IPS DF 6.9 (cell line): Measurements from ENCODE around the gene MAP2K2.

ENCODE experiments used
- DNase-seq: peaks from one replicate; pipeline ENCODE4 v3.0.0-alpha.2; 2013; ENCODE audit warnings: low read depth, low spot score
- H3K27ac ChIP-seq: one replicate; pipeline ENCODE4 v1.5.1; 2013; ENCODE audit warnings: low read length, control low read depth
- H3K27me3 ChIP-seq: 2 replicates; pipeline ENCODE4 v1.6.1; 2013; ENCODE audit warnings: mild to moderate bottlenecking, low read length; ENCODE audit not compliant: control insufficient read depth, insufficient read depth
- H3K36me3 ChIP-seq: 2 replicates; pipeline ENCODE4 v1.6.1; 2013; ENCODE audit warnings: low read length; ENCODE audit not compliant: control insufficient read depth, insufficient read depth
- H3K4me1 ChIP-seq: 2 replicates; pipeline ENCODE4 v1.6.1; 2013; ENCODE audit warnings: low read length; ENCODE audit not compliant: control insufficient read depth, insufficient read depth
- H3K4me3 ChIP-seq: 2 replicates; pipeline ENCODE4 v1.5.1; 2013; ENCODE audit warnings: mild to moderate bottlenecking, low read length
- H3K9me3 ChIP-seq: 2 replicates; pipeline ENCODE4 v1.6.1; 2013; ENCODE audit warnings: low read length, inconsistent platforms; ENCODE audit not compliant: control insufficient read depth, insufficient read depth
- WGBS: extraction: QIAGEN DNeasy Blood & Tissue Kit; methylation state at CpG from one replicate; pipeline ENCODE4 v1.1.7; 2013; ENCODE audit warnings: mixed read lengths, missing lambda C conversion rate; ENCODE audit not compliant: insufficient read length, insufficient coverage; 5-methylcytosine and 5-hydroxymethylcytosine counted together

Gene MAP2K2

GRCh38 chr19:4052993-4053422, 70.9 kb downstream of the MAP2K2 start:
- no peak for DNase-seq
- no CpG with 5 or more reads among the region's 13 CpGs for whole genome bisulfite sequencing
- Histone ChIP-seq H3K4me1 (no peaks in the 10 kb centered on the region; the same call in 1 of the 2 replicates), H3K36me3 (peaks cover 28% of the 10 kb centered on the region), H3K9me3 (no peaks in the 10 kb centered on the region), H3K27ac (no peak overlapping the region), H3K27me3 (no peaks in the 10 kb centered on the region), H3K4me3 (no peak overlapping the region)

- Histone ChIP-seq H3K4me3 (no peak overlapping the region), H3K36me3 (peaks cover 32% of the 10 kb centered on the region), H3K4me1 (no peaks in the 10 kb centered on the region; the same call in 1 of the 2 replicates), H3K27ac (no peak overlapping the region), H3K27me3 (no peaks in the 10 kb centered on the region), H3K9me3 (no peaks in the 10 kb centered on the region)
- no peak for DNase-seq
- WGBS = no CpG with 5 or more reads among the region's 27 CpGs
Measured at GRCh38 chr19:4052114-4052992, 71.6 kb downstream of the MAP2K2 start.

GRCh38 chr19:4051175-4052101, 72.5 kb downstream of the MAP2K2 start:
- no CpG with 5 or more reads among the region's 15 CpGs for WGBS
- DNase-seq = no peak
- H3K4me3 ChIP-seq = no peak overlapping the region

GRCh38 chr19:4049432-4049831, 74.5 kb downstream of the MAP2K2 start:
- no peaks in the 10 kb centered on the region; the same call in 1 of the 2 replicates for H3K4me1 ChIP-seq
- H3K27ac ChIP-seq = no peak overlapping the region
- H3K36me3 ChIP-seq = peaks cover 23% of the 10 kb centered on the region
- H3K4me3 ChIP-seq = no peak overlapping the region
- no peaks in the 10 kb centered on the region for H3K27me3 ChIP-seq
- WGBS = no CpG with 5 or more reads among the region's 15 CpGs
- H3K9me3 ChIP-seq = no peaks in the 10 kb centered on the region
- DNase-seq = no peak

More at GRCh38 chr19:4051175-4052101, 72.5 kb downstream of the MAP2K2 start:
- Histone ChIP-seq H3K9me3 (no peaks in the 10 kb centered on the region), H3K4me1 (no peaks in the 10 kb centered on the region; the same call in 1 of the 2 replicates), H3K36me3 (peaks cover 32% of the 10 kb centered on the region), H3K27ac (no peak overlapping the region), H3K27me3 (no peaks in the 10 kb centered on the region)

- Histone ChIP-seq H3K27ac (no peak overlapping the region), H3K9me3 (no peaks in the 10 kb centered on the region), H3K4me1 (no peaks in the 10 kb centered on the region; the same call in 1 of the 2 replicates), H3K27me3 (no peaks in the 10 kb centered on the region), H3K4me3 (no peak overlapping the region), H3K36me3 (peaks cover 10% of the 10 kb centered on the region; the same call in 1 of the 2 replicates)
- WGBS = no CpG with 5 or more reads among the region's 33 CpGs
- DNase-seq = no peak
Measured at GRCh38 chr19:4046946-4047683, 76.8 kb downstream of the MAP2K2 start.

GRCh38 chr19:4046362-4046691, 77.6 kb downstream of the MAP2K2 start:
- no peak for DNase-seq
- no peak overlapping the region for H3K27ac ChIP-seq
- no peaks in the 10 kb centered on the region; the same call in 1 of the 2 replicates for H3K4me1 ChIP-seq
- no peaks in the 10 kb centered on the region for H3K9me3 ChIP-seq
- peaks cover 6% of the 10 kb centered on the region; the same call in 1 of the 2 replicates for H3K36me3 ChIP-seq
- no CpG with 5 or more reads among the region's 7 CpGs for WGBS
- no peak overlapping the region for H3K4me3 ChIP-seq
- no peaks in the 10 kb centered on the region for H3K27me3 ChIP-seq

- peaks cover 6% of the 10 kb centered on the region; the same call in 1 of the 2 replicates for H3K36me3 ChIP-seq
- no CpG with 5 or more reads among the region's 32 CpGs for WGBS
- no peaks in the 10 kb centered on the region for H3K9me3 ChIP-seq
Measured at GRCh38 chr19:4045597-4046361, 78.1 kb downstream of the MAP2K2 start.

GRCh38 chr19:4044990-4045465, 78.9 kb downstream of the MAP2K2 start:
- peaks cover 6% of the 10 kb centered on the region for H3K36me3 ChIP-seq
- H3K4me3 ChIP-seq = no peak overlapping the region
- no peaks in the 10 kb centered on the region; the same call in 1 of the 2 replicates for H3K4me1 ChIP-seq
- no peak for DNase-seq
- H3K27ac ChIP-seq = no peak overlapping the region
- H3K27me3 ChIP-seq = no peaks in the 10 kb centered on the region
- H3K9me3 ChIP-seq = no peaks in the 10 kb centered on the region
- WGBS = no CpG with 5 or more reads among the region's 21 CpGs

More at GRCh38 chr19:4045597-4046361, 78.1 kb downstream of the MAP2K2 start:
- no peaks in the 10 kb centered on the region for H3K27me3 ChIP-seq
- DNase-seq = no peak
- no peak overlapping the region for H3K4me3 ChIP-seq
- no peaks in the 10 kb centered on the region; the same call in 1 of the 2 replicates for H3K4me1 ChIP-seq
- H3K27ac ChIP-seq = no peak overlapping the region

GRCh38 chr19:4043966-4044715, 79.8 kb downstream of the MAP2K2 start:
- no CpG with 5 or more reads among the region's 31 CpGs for WGBS

More at GRCh38 chr19:4043966-4044715, 79.8 kb downstream of the MAP2K2 start:
- Histone ChIP-seq H3K9me3 (no peaks in the 10 kb centered on the region), H3K27ac (no peak overlapping the region), H3K4me1 (no peaks in the 10 kb centered on the region; the same call in 1 of the 2 replicates), H3K36me3 (peaks cover 6% of the 10 kb centered on the region; the same call in 1 of the 2 replicates), H3K4me3 (no peak overlapping the region), H3K27me3 (no peaks in the 10 kb centered on the region)
- no peak for DNase-seq
